Measurements from ENCODE around the gene TCEA2.

TCEA2 gene

GRCh38 chr20:64075556-64075955, 12.6 kb downstream of the TCEA2 start:
- H3K4me3 ChIP-seq (ENCODE audit: low read depth, low read length), result no peak overlapping the region
- TF ChIP-seq, protein P1, sequence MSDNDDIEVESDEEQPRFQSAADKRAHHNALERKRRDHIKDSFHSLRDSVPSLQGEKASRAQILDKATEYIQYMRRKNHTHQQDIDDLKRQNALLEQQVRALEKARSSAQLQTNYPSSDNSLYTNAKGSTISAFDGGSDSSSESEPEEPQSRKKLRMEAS (IDR thresholded peaks at IDR 0.05; ENCODE audit: low read depth, low read length), result no peak
- no peak for TF ChIP-seq MYC (IDR thresholded peaks at IDR 0.05; ENCODE audit: low read depth, low read length)
- no peak for DNase-seq (ENCODE audit: low read depth)

- no peak for TF ChIP-seq CTCF (IDR thresholded peaks at IDR 0.05; ENCODE audit: low read depth, low read length)
- TF ChIP-seq, protein P1 (IDR thresholded peaks at IDR 0.05; ENCODE audit: low read depth, low read length), result 0 out of 2 replicates have a peak, but pooled peaks have one; percentile 13
- peak overlapping the region; percentile 79 for H3K4me3 ChIP-seq (ENCODE audit: low read depth, low read length)
- DNase-seq (ENCODE audit: low read depth), result no peak
Observed at GRCh38 chr20:64076061-64076997, 13.3 kb downstream of the TCEA2 start.

- peak; percentile 94 for DNase-seq (ENCODE audit: low read depth)
- peak; percentile 54 for TF ChIP-seq MYC (IDR thresholded peaks at IDR 0.05; ENCODE audit: low read depth, low read length)
- TF ChIP-seq CTCF (IDR thresholded peaks at IDR 0.05; ENCODE audit: low read depth, low read length), result no peak
- TF ChIP-seq, protein P1 (IDR thresholded peaks at IDR 0.05; ENCODE audit: low read depth, low read length), result no peak; the same call in none of the 2 replicates
- TF ChIP-seq POLR2A (IDR thresholded peaks at IDR 0.05; ENCODE audit: extremely low read depth, insufficient read length), result peak; percentile 84
- H3K4me3 ChIP-seq (ENCODE audit: low read depth, low read length), result peak overlapping the region; percentile 79
Observed at GRCh38 chr20:64077094-64077493, 14.1 kb downstream of the TCEA2 start.

- DNase-seq (ENCODE audit: low read depth), result no peak
- TF ChIP-seq, protein P1 (IDR thresholded peaks at IDR 0.05; ENCODE audit: low read depth, low read length), result no peak
- TF ChIP-seq POLR2A (IDR thresholded peaks at IDR 0.05; ENCODE audit: extremely low read depth, insufficient read length) (peak; percentile 36), CTCF (IDR thresholded peaks at IDR 0.05; ENCODE audit: low read depth, low read length) (no peak), MYC (IDR thresholded peaks at IDR 0.05; ENCODE audit: low read depth, low read length) (no peak)
- peak overlapping the region; percentile 79 for H3K4me3 ChIP-seq (ENCODE audit: low read depth, low read length)
Observed at GRCh38 chr20:64077541-64077875, 14.5 kb downstream of the TCEA2 start.

- peak; percentile 94 for DNase-seq (ENCODE audit: low read depth)
- peak overlapping the region; percentile 79 for H3K4me3 ChIP-seq (ENCODE audit: low read depth, low read length)
- TF ChIP-seq, protein P1 (IDR thresholded peaks at IDR 0.05; ENCODE audit: low read depth, low read length), result peak; percentile 65
- peak; percentile 69 for TF ChIP-seq MYC (IDR thresholded peaks at IDR 0.05; ENCODE audit: low read depth, low read length)
- TF ChIP-seq CTCF (IDR thresholded peaks at IDR 0.05; ENCODE audit: low read depth, low read length), result no peak
Observed at GRCh38 chr20:64077876-64078551, 15.0 kb downstream of the TCEA2 start.

- DNase-seq (ENCODE audit: low read depth), result no peak
- H3K4me3 ChIP-seq (ENCODE audit: low read depth, low read length), result peak overlapping the region; percentile 79
- TF ChIP-seq CTCF (IDR thresholded peaks at IDR 0.05; ENCODE audit: low read depth, low read length), result no peak
- TF ChIP-seq, protein P1 (IDR thresholded peaks at IDR 0.05; ENCODE audit: low read depth, low read length), result no peak
- TF ChIP-seq MYC (IDR thresholded peaks at IDR 0.05; ENCODE audit: low read depth, low read length), result no peak
- no peak for TF ChIP-seq POLR2A (IDR thresholded peaks at IDR 0.05; ENCODE audit: extremely low read depth, insufficient read length)
Observed at GRCh38 chr20:64078934-64079272, 15.9 kb downstream of the TCEA2 start.
